Measurements from ENCODE around the gene MEGF9. TPM values are rescaled to one million over a fixed set of nuclear protein-coding genes. Genes with fewer than 3 reads are reported as not detected.

MEGF9 gene
- total and polyA plus RNA-seq, 4 donors = 15.5 to 27.4 (median 19.3) TPM

- Histone ChIP-seq H3K4me3 (ENCODE audit: low read depth in 1 of 3, low read length in 3 of 3) (no peak overlapping the region), H3K27ac (ENCODE audit: low read depth in 1 of 2, low read length in 2 of 2) (peak overlapping the region; percentile 43 to 54), H3K9me3 (ENCODE audit: control insufficient read depth in 4 of 4, low read length in 3 of 4) (no peaks in the 10 kb centered on the region), H3K36me3 (ENCODE audit: control insufficient read depth in 4 of 4, insufficient read depth in 3 of 4, low read depth in 1 of 4, low read length in 3 of 4) (no peaks in the 10 kb centered on the region), H3K27me3 (ENCODE audit: control insufficient read depth in 4 of 4, insufficient read depth in 4 of 4, low read length in 3 of 4) (no peaks in the 10 kb centered on the region), H3K9ac (ENCODE audit: low read depth in 1 of 2, low read length in 2 of 2) (no peak overlapping the region), H3K4me1 (ENCODE audit: control insufficient read depth in 4 of 4, insufficient read depth in 4 of 4, low read length in 3 of 4) (peaks cover 4 to 21% (median 5%) of the 10 kb centered on the region in 4 donors)
- no peak for TF ChIP-seq REST (IDR thresholded peaks at IDR 0.05)
- TF ChIP-seq ZBTB33 (IDR thresholded peaks at IDR 0.05) = no peak
- TF ChIP-seq CTCF (IDR thresholded peaks at IDR 0.05; ENCODE audit: low read depth, low read length, missing input control) = no peak
- TF ChIP-seq HNF4A (conservative IDR thresholded peaks at IDR 0.05) = peak; percentile 8 to 27
- peak in 1 of 2 donors; percentile 22 for TF ChIP-seq RAD21 (IDR thresholded peaks at IDR 0.05)
- TF ChIP-seq RXRA (IDR thresholded peaks at IDR 0.05) = peak in 1 of 2 donors; percentile 24
- no peak for TF ChIP-seq SP1 (IDR thresholded peaks at IDR 0.05)
- DNase-seq (ENCODE audit: low spot score) = no peak
- 41% methylated on average over 2 of the region's 2 CpGs for WGBS
Observed at GRCh38 chr9:120698766-120699165, 15.5 kb downstream of the MEGF9 start.

GRCh38 chr9:120697448-120697847, 16.8 kb downstream of the MEGF9 start:
- no peak for TF ChIP-seq MAX (IDR thresholded peaks at IDR 0.05)
- no peak for TF ChIP-seq HNF4A (conservative IDR thresholded peaks at IDR 0.05)
- no peak for TF ChIP-seq REST (IDR thresholded peaks at IDR 0.05)
- TF ChIP-seq FOXA2 (IDR thresholded peaks at IDR 0.05) = no peak
- TF ChIP-seq CTCF (IDR thresholded peaks at IDR 0.05; ENCODE audit: low read depth, low read length, missing input control) = no peak
- no peak for TF ChIP-seq FOXA1 (IDR thresholded peaks at IDR 0.05)
- TF ChIP-seq GABPA (IDR thresholded peaks at IDR 0.05 in 1 of 2, conservative IDR thresholded peaks at IDR 0.05 in 1 of 2) = no peak
- TF ChIP-seq NR2F2 (IDR thresholded peaks at IDR 0.05) = no peak
- TF ChIP-seq EGR1 (IDR thresholded peaks at IDR 0.05; ENCODE audit: low read depth in 2 of 2) = no peak
- no peak for TF ChIP-seq SP1 (IDR thresholded peaks at IDR 0.05)
- no peak for TF ChIP-seq TAF1 (conservative IDR thresholded peaks at IDR 0.05)
- TF ChIP-seq ATF3 (IDR thresholded peaks at IDR 0.05) = no peak
- no peak for TF ChIP-seq JUND (IDR thresholded peaks at IDR 0.05)
- no peak for TF ChIP-seq RAD21 (IDR thresholded peaks at IDR 0.05)
- 95% methylated on average over 2 of the region's 2 CpGs for WGBS
- no peaks in the 10 kb centered on the region for H3K27me3 ChIP-seq (ENCODE audit: control insufficient read depth in 4 of 4, insufficient read depth in 4 of 4, low read length in 3 of 4)

More at GRCh38 chr9:120697448-120697847, 16.8 kb downstream of the MEGF9 start:
- Histone ChIP-seq H3K27ac (ENCODE audit: low read depth in 1 of 2, low read length in 2 of 2) (no peak overlapping the region), H3K4me3 (ENCODE audit: low read depth in 1 of 3, low read length in 3 of 3) (no peak overlapping the region), H3K9ac (ENCODE audit: low read depth in 1 of 2, low read length in 2 of 2) (no peak overlapping the region), H3K9me3 (ENCODE audit: control insufficient read depth in 4 of 4, low read length in 3 of 4) (no peaks in the 10 kb centered on the region), H3K36me3 (ENCODE audit: control insufficient read depth in 4 of 4, insufficient read depth in 3 of 4, low read depth in 1 of 4, low read length in 3 of 4) (no peaks in the 10 kb centered on the region), H3K4me1 (ENCODE audit: control insufficient read depth in 4 of 4, insufficient read depth in 4 of 4, low read length in 3 of 4) (peaks cover 7 to 22% (median 9%) of the 10 kb centered on the region in 4 donors)
- DNase-seq (ENCODE audit: low spot score) = no peak
